Activated CD8-positive, alpha-beta memory T cell treated with anti-CD3 and anti-CD28 coated beads for 24 hours (primary cell): ENCODE results near the gene AKAP6.

Experiments used
- DNase-seq: peaks from one replicate; pipeline ENCODE4 v3.0.0-alpha.2; 2020

The AKAP6 gene

DNA sequence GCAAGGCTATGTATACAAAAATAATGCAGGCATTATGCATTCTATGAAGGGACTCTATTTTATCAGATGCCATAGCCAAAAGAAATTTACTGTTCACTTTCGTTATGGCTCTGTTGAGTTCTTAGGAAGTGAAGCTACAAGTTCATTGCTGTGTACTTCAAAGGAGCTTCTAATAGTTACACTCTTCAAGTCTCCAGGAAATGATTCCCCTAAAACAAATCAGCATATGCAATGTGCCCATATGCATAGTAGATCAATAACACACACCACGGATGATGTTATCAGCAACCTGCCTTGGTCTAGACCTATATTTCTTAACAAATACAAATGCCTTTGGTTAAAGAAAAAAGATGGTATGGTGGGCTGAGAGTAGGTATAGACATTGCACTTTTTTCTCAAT lies 83.4 kb downstream of the AKAP6 start:
- DNase-seq: no peak

DNA sequence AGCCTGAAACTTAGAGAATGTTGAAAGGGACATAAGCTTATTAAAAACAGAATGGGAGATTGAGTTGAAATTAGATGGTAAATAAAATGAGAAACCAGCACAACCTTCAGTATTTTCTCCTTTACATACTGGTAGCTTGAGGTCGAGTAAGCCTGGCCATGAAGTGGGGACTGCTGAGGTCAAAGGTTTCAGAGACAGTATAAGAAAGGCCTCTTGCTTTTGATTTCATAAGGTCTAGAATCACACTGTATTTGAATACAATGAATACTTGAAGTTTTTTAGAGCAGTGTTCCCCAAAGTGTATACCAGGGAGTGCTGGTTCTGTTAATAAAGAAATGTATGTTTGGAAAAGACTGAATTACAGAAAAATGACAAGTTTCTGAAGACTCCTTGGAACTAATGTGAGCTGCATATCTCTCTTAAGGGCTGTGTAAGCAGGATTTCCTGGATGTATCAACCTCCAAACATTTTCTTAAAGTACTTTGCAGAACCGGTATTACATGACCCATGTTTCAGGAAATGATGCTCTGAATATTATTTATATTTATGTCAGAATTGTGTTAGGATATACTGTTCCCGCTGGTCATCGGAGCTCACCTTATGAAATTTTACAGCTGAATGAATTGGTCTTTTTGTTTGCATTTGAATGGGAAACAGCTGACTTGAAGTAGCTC lies 85.0 kb downstream of the AKAP6 start:
- no peak for DNase-seq

DNA sequence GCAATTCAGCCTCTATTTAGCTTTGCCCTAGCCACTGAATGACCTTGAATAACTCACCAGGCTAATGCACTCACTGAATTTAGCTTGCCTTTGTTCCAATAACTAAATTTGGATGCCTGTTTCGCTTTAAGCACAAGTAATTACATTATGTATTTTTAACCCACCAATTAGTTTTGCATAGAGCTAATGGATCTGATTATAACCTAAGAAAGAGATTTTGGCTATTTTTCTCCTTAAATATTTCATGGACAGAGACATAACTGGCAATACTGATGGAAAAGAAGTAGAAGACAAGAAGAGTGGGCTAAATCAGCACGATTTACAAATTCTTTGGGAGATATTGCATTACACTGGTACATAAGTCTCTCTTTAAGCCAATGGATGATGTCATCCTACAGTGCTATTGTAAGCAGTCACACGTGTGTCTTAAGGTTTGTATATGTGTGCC lies 85.7 kb downstream of the AKAP6 start:
- no peak for DNase-seq

DNA sequence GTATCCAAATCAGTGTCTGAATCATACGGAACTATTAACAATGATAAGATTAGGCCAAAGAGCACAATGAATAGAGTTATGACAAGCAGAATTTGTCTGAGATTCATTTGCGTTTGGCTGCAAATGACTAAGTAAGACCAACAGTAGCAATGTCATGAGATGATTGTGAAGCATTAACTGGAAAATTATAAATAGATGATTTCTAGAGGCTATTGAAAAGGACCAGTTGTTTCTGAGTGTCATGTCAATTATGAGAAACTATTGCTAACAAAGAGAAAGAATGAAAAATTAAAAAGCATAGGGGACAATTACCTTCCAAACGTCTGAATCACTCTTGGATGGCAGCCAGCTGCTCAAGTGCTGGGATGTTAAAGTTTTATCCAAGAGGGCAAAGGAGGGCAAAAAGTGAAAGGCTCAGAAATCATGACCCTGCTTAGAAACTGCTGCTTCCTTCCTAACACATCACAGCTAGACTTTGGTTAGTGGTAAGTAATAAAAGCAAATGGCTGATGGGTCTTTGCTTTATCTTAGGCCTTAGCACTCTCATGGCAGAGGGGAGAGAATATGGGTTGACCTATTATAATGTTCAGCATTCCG lies 89.0 kb downstream of the AKAP6 start:
- no peak for DNase-seq

DNA sequence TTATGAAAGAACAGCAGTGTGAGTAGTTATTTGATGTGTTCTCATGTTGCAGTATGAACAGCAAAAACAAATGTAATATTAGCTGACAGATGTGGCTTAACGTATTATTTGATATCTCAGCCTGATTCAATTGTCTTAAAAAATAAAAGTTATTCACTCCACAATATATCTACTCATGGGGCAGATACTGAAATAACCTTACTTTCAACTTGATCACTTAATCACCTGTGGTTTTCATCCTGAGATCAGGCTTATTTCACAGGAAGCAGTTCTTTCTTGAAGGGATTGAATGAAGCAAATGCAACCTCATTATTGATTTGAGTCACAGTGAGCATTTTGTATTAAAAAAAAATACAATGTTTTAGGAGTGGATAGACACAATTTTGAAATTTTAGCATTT lies 90.3 kb downstream of the AKAP6 start:
- DNase-seq: no peak

DNA sequence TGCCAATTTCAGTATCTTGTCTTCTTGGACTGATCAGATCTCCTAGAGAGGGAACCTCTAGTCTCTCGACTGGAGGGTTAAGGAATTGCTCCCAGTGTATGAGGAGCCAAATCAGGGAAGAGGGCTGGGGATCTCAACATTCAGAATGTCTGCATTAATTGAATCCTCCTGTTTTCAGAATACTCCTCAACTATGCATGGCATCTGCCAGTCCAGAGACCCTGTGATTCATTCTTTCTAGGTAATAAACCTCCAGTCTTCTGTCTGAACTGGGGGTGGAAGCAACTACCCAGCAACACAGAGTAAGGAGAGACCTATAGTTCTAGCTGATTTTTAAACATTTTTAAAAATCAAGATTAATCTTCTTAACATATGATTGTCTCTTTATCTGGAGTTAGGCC lies 92.7 kb downstream of the AKAP6 start:
- DNase-seq: no peak

DNA sequence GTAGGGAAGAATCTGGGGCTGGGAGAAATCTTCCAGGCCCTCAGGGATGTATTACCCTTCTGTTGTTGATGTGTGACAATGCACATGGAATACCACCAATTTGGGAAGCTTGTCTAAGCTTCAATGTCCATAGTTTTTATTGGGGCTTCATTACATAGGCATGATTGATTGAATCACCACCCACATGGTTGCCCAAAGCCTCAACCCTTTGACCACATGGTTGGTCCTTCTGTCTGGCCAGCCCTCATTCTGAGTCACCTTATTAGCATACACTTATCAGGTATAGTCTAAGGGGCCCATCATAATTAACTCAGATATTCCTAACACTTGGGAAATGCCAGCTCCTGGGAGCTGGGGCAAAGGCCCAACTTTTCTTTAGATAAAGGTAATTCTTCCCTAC lies 93.3 kb downstream of the AKAP6 start:
- no peak for DNase-seq

DNA sequence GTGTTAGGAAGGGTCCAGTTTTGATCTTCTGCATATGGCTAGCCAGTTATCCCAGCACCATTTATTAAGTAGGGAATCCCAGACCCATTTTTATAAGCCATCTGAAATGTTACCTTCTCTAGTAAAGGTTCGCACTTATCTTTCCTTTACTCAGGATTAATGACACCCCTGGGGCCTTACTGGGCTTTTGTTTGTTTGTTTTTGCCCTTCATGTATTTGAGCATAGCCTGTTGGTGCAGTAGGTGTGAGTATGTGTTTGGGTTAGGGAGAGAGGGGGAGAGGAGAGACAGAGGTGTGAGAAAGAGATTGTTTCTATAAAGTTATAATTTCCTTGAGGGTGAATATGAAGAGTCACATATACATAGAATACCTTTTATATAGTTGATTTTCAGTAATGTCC lies 96.9 kb downstream of the AKAP6 start:
- DNase-seq: no peak

DNA sequence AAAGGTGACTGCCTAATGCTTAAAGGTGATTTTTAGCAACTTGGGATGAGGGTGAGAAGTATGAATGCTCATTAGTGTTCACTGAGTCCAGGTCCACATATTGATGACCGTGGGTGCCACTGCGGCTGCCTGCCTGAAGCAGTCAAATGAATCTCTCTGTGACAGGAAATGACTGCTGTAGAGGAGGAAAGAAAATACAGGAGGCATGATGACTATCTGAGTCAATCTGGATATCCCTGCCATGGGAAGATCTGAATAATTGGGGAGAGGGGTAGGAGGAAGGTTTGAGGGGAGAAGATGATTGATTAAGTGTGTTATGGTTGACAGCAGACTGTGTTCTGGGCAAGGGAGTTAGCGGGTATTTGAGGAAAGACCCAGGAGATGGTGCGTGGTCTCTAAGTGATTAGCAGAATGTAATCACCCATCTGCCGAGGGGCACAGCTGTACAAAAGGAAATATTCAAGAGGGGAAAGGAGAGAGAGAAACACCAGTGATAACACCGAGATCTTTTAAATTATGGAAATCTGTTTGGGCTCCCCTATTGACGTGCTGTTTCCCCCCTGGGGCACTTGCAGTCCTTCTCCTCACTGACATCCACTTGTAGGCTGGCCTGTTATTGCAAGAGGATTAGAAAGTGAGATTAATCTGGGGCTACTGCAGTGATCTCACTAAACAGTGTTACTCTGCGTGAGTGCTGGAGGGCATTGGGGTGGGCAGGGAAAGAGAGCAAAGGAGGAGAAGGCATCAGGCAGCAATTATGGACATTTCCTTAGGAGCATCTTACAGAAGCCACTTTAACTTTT lies 97.7 kb downstream of the AKAP6 start:
- no peak for DNase-seq

DNA sequence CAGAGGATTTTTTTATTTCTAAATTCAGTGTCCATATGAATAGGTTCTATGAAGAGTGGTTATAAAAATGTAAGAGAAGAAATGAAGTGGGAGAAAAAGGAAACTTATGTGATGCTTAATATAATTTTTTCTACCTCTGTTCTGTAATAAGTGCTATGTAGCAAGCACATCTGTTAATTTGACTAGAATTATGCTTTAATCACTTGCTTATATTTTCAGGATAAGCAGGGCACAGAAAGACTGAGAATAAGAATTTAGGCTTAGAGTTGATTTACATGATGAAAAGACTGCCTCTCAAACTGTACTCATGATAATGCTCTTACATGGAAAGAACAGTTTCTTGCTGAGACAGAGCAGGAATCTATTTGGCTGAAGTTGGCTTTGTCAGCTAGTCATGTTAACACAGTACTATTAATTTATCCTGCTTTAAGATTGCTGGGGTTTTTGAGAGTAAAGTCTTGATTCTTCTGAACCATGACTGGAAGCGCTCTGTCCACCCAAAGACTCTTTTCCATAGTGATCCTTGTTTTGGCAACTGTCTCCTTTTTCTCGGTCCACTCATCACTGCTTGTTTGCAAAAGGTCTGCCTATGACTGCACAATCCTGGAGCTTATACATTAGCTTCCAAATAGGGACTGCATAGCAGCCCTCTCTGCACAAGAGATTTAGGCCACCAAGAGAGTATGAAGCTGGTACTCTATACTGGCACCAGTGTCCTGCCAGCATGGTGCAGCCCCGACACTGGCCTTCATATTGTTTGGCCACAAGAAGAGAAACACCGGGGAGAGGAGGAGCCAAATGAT lies 98.8 kb downstream of the AKAP6 start:
- no peak for DNase-seq

DNA sequence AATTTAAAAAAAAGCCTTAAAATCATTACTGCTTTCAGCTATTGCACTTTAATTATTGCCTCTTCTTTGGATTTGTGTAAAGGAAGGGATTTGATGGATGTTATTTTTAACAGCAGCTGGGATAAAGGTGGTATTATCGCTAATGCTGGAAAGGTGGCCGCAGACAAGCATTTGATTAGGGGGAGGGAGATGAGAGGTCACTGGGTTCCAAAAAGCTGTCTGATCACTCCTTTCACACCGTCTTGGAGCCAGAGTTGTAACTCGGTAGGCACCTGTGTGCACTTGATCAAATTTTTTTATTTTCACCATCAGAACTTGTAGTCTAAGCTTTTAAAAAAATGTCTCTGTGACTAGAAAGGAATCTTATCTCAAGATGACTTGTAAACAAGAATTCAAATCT lies 99.8 kb downstream of the AKAP6 start:
- DNase-seq: no peak

DNA sequence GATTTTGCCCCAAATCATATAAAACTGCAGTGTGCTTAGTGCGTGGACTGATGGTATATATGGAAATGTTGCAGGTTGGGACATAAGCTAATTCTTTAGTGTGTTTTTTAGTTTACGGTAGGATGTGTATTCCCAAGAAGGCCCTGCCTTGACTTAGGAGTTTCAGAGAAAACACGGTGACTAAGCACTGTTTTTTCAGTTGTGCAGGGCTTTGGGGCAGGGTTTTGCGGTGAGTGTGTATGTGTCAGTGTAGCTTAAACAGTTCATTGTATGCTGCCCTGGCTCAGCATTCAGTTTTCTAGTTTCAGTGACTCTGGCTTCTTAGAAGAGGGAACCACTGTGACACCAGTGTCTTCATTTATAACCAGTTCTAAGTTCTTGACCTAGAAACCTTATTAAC lies 101.2 kb downstream of the AKAP6 start:
- DNase-seq: no peak

DNA sequence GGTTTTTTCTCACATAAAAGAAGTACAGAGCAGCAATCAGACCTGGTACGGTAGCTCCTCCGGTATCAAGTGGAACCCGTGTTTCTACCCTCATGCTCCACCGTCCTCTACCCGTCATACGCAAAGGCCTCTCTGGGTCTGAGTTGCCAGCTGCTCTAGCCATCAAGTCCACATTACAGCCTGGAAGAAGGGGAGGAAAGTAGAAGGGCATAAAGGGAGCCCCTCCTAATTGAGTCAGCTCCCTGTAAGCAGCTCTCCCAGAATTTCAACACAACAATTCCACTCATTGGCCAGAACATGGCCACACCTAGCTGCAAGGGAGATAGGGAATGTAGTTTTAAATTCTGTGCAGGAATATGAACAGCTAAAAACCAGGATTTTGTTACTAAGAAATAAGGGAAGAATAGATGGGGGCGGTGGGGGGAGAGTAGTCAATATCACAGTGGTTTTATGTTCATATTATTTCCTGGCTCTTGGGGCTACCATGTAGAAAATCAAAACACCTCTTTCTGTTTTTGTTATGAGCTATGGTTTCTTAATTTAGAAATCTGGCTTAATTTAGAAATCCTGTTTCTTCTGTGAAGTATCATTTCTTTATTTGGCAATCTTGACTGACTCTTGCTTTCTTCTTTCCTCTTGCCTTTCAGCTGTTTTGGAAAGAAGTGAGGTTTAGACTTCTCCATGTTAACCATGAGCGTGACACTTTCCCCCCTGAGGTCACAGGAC lies 103.9 kb downstream of the AKAP6 start:
- DNase-seq: no peak

DNA sequence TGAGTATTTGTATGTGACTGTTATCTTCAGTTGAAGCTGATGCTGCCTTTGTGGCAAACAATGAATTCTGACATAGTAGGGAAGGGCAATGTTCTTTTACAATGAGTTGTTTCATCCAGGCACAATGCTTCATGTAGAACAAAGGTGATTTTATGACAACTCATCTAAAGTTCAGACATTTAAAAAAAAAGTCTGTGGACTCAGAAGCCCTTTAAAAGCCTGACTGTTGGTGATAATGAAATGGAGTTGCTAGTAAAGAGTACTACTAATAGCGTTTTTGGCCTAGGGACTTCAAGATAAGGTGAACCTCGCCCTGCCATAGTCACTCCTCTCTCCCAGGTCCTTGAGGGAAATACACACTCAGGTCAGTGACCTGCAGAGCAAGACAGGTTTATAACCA lies 105.1 kb downstream of the AKAP6 start:
- no peak for DNase-seq

DNA sequence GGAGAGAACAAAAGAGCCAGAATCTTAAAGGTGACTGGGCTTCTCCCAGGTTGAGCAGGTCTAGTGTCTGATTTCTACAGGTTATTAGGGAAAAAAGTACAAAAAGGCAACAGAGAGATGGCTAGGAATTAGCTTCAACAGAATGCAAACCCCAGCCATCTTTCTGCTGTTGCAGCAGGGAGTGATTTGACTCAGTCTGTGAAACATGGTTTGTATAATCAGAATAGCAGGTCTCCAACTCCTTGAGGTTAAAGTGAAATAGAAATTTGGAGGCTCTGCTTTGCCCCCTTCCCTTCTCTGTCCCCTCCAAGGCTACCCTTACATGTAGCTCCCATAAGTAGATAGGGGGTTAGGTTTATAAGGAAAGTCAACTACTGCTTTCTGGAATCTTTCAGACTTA lies 105.8 kb downstream of the AKAP6 start:
- DNase-seq: no peak

DNA sequence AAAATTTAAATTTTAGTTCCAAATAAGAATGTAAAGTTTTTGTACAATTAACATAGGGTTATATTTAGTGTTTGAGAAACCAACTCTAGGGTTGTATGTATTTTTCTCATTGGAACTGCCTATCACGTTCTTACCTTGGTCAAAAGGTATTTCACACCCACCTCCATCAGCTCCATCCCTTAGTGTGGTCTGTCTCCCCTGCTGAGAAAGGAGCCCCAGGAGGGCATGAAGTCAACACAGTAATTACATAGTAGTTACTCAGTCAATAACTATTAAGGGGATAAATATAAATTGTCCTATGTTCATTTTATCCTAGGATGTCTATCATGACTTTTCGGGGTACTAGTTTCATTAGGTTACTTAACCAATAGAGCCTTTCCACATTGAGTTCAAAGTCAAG lies 106.3 kb downstream of the AKAP6 start:
- DNase-seq: no peak

DNA sequence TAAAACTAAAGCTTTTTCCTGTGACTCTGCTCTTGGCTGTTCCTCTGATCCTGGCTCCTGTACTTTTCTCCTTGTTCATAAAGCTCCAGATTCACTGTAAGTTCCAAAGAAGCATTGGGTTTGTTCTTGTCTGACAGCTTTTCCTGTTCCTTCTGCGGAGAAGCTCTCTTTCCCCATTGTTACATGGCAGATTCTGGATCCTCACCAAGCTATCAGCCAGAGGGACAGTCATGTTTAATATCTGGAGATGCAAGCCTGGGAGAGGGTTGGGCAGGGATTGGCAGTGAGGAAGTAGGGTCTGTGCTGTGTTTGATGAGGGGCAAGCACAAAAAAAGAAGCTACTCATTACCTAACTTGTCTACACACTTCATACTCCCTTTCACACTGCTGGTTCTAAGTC lies 107.9 kb downstream of the AKAP6 start:
- DNase-seq: no peak

DNA sequence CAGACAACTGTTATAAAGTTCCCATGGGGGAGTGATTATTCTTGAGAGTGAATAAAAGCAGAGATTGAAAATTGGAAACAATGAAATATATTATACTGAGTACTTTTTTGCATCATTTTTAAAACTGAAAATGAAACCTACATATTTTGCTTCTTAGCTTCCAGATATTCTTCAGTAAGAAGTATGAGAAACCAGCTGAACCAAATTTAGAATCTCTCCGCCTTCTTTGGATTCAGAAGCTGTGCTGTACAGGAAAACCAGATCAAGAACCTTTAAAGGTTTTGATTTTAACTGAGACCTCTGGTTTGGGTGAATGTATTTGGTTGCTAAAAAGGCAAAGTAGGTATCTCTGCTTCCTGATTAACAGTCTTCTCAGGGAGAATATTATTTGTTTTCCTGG lies 109.4 kb downstream of the AKAP6 start:
- no peak for DNase-seq

DNA sequence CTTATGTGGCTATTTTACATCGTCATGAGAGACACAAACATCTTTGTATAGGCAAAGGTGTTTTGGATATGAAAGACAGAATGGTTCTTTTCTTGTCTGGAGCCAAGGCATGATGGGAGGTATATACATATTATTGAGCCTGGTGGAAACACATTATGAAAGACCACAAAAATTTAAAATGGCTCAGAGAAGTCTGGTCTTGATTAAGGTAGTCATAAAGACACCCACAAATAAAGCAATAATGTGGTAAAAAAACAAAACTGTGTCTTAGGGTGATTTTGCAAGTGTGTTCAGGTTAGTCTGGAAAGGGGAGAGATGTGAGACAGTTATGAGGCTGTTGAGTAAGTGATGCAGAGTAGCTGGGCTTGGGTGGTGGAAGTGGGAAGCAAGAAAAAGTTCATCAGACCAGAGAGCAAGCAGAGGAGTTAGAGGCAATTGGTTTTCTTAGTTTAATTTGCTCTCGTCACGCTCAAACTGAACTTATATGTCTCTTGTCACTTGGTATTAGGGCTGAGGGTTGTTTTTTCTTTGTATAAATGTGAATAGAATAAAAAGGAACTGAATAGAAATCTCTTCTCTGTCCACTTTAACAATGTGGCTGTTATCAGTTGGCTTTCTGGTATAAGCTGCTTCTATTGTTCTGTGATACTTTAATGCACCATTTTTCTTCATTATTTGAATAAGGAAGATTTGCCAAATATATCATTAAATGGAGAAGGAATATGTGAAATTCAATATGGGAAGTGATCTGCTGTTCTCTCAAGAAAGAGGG lies 115.0 kb downstream of the AKAP6 start:
- DNase-seq: no peak

DNA sequence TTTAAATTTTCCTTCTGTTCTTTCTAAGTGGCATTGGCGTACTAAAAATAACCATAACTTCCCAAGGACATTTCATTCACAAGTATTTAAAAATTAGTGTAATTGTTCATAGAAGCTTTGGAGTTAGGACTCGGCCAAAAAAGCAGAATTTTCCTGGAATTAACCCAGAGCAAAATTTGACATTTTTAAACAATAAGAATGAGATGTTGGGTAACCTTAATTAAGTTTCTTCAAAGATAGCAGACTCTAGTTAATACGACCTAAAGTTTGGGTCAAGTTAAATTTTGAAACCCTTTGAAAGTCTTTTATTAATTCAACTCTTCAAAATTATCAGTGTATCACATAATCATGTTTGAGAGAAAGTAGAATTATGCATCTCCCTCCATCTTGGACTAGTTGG lies 118.3 kb downstream of the AKAP6 start:
- DNase-seq: no peak

DNA sequence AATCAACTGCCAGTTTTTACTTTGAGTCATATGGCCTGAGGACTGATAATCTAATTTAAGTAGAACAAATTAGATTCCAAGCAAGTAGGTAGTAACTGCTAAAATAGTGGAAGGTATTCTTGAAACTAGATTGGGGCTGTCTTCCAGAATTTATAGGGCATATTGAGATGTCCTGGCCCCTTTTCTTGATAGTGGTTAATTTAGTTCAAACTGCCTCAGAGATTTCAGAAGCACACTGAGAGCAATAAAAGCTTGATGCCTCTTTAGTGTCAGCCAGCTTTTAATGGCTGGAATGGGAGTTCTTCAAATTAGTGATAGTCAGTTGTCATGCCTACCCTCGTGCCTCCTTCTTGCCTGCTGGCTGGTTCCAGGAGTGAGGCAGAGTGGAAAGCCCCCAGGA lies 120.5 kb downstream of the AKAP6 start:
- DNase-seq: no peak
